HG03520 (cell line): Measurements from ENCODE around the gene STN1.
A peak's percentile ranks its signal among the peaks of the same experiment; 100 is the strongest.

ENCODE experiments used
- ATAC-seq: cut with Tn5 transposase; IDR thresholded peaks from one replicate; pipeline ENCODE4 v1.9.1; 2021; ENCODE audit warnings: mild to moderate bottlenecking, moderate library complexity; ENCODE audit not compliant: unreplicated experiment

The STN1 gene

DNA sequence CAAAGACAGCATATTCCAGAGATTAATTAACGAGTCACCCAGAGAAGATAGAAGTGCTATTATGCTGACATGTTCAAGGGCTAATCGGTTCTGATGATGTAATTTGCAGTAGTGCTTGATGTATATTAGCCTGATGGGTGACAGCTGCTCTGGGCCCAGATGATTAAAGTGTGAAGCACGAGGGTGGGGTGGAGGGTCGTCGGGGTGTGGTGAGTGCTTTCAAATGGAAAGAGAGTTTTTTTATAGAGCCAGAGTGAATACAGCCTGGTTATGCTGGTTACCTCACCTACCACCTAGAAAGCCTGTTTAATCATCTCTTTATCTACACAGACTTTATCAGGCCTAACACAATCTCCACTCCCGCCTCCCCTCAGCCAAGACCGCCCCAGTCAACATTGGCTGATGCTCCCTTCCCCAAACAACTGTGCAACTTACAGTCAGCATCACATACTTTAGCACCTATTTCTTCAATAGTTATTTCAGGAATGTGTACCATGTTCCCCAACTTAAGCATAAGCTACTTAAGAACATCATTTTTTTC, 11.5 kb upstream of the STN1 start:
- ATAC-seq = no peak

GRCh38 chr10:103928784-103929183, 10.8 kb upstream of the STN1 start:
- ATAC-seq = no peak

- ATAC-seq = no peak
Observed at GRCh38 chr10:103926722-103927319, 8.8 kb upstream of the STN1 start.

DNA sequence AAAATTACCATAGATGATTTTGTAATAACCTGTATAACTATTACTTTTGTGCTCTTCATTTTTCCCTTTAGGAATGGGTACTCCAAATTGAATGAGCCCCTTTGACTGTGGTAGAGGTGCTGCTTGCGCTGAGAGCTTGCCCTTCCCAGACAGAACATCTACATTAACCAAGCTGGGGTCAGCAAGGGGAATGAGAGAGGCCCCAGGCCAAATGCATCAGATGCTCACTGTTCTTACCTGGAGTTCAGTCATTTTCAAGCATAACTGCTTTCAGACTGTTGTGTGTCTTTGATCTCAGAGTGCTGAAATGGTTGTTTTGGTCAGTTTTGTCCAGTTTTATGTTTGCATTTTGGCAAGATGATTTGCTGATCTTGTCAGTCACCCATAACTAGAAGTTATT, 7.6 kb upstream of the STN1 start:
- no peak for ATAC-seq

- no peak for ATAC-seq
Observed at GRCh38 chr10:103923502-103923901, 5.5 kb upstream of the STN1 start.

DNA sequence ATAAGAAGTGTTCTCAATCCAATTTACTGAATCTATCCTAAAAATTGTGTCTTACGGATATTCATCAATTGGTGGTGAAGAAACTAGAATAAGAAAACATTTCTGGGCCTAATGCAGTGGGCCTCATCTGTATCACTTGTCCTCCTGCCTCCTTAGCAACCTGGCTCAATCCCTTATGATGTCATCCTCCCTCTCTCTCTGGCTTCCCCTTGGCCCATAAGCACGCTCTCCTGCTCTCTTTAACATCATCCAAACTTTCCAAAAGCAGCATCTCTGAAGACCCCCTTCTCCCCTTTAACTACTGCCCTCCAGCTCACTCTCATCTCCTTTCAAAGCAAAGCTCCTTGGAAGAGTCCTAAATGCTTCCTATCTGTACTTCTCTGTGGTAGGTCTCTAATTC, 4.7 kb upstream of the STN1 start:
- no peak for ATAC-seq

- no peak for ATAC-seq
Observed at GRCh38 chr10:103921750-103922195, 3.8 kb upstream of the STN1 start.

- ATAC-seq = no peak
Observed at GRCh38 chr10:103921248-103921647, 3.3 kb upstream of the STN1 start.

DNA sequence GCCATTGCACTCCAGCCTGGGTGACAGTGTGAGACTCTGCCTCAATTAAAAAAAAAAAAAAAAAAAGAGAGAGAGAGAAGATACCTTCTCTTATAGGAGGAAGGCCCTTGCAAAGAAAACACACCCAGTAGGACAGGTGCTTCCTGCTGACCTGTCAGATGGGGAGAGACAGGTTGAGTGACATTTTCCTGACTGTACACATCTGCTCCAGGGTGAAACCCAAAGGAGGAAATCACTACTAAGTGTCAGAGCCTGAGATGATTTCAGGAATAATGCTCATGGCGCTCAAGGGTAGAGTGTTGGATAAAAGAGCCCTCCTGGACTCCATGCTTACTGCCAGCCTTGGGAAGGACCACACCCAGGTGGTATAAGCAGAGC, 1.7 kb upstream of the STN1 start:
- no peak for ATAC-seq

DNA sequence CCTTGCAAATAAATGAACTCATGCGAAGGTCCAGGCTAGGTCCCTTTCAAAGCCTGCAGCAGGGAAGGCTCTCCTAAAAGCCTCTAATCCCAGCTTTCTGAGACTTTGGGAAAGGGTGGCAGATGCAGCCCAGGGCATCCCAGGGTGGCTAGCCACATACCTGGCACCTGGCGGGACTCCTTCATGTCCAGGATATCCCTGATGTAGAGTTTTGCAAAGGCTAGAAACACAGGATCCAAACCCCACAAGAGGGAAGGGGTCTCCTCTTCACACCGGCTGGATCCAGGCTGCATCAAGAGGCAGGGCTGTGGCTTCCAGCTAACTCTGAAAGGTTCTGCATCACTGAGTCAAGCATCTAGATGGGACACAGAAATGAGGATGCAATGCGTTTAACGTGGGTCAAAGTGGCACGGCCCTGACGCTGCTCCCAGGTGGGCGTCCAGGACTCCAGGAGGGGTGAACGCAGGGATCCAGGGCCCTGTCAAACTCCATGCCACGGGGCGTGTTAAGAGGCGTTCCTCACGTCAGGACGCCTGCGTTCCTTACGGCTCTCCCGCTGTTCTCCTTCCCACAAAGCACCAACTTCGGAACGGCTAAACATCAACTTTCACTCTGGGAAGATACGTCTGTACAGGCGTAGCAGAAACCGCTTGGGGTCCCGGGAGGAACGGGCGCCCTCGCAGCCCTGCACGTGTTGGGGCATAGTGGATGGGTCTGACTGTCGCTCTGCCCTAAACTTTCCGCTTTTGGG, 507 bp downstream of the STN1 start:
- peak; percentile 7 for ATAC-seq

DNA sequence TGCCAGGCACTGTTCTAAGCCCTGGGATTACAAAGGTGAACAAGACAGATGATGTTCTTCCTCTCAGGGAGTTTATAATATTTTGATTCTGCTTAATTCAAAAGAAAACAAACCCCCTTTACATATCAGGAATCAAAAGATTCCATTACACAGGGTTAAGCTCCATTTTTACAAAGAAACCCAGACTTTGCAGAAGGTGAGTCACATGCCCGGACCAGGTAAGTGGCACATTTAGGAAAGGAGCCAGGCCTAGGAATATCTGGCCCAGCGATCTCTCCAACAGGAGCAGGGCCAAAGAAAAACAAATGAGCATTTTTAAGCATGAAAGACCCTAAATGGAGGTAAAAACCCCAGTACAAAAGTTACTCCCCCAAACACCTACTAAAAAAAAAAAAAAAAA, 1.1 kb downstream of the STN1 start:
- ATAC-seq = no peak

GRCh38 chr10:103916254-103916653, 1.7 kb downstream of the STN1 start:
- ATAC-seq = no peak

DNA sequence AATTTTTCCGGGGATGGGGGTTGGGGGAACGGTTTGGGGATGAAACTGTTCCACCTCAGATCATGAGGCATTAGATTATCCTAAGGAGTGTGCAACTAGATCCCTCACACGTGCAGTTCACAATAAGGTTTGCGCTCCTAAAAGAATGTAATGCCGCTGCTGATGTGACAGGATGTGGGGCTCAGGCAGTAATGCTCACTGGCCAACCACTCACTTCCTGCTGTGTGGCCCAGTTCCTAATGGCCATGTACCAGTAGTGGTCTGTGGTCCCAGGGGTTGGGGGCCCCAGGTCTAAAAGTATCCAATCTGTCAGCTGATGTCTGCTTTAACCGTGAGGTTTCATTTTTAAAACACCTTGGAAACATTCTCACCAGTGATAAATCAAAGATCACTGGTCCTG, 2.2 kb downstream of the STN1 start:
- ATAC-seq = no peak

DNA sequence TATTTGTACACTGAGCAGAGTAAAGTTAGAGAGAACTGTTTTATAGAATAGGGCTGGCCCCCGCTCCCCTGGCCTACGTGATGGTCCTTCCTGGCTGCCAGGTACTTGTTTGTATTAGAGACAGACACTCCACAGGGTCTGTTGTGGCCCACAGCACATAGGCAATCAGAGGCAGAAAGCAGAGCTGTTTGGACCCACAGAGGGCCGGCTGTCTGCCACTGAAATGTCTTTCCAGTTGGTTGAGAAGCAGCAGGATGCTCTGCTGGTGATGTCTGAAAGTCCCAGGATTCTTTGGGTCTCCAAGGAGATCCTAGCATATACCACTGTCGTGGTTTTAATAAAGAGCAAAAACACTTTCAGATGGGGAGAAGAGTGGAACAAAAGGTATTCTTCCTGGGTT, 5.2 kb downstream of the STN1 start:
- ATAC-seq = no peak

DNA sequence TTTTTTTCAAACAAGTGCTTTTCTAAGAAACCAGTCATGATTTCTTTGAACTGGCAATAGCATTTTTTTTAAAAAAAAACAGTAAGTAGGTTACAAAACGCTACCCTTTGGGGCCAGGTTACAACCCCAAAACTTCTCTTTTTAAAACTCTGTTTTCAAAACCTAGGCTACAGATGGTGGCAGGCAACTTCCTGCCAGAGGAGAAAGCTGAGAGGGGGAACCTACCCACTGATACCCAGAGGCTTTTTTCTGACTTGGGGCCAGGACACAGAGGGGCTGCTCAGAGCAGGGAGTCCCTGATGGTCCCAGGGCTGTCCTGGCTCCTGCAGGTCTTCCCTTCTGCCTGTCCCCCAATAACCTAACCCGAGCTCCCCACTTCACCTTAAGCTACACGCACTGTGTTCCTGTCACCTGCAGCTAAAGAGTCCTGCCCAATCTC, 6.9 kb downstream of the STN1 start:
- no peak for ATAC-seq

GRCh38 chr10:103910442-103911012, 7.5 kb downstream of the STN1 start:
- ATAC-seq = no peak

DNA sequence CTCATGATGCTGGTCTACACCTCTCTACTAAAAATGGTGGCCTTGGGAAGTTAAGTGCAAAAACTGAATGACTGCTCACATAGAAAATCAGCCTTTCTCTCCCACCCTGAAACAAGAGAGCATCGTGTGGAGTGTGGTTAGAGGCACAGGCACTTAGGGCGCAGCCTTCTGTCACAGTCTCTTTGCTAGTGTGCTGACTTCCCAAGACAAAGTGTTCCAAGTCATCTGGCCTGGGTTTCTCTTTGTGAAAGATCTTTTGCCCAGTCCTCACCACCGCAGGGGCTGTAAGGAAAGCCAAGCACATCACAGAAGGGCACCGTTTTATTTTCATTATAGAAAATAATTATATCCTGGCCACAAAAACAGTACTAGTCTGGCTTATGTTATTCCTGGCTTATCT, 12.5 kb downstream of the STN1 start:
- ATAC-seq = no peak

GRCh38 chr10:103901299-103901698, 16.7 kb downstream of the STN1 start:
- ATAC-seq = no peak

- no peak for ATAC-seq
Observed at GRCh38 chr10:103899312-103899711, 18.7 kb downstream of the STN1 start.

GRCh38 chr10:103897241-103897774, 20.7 kb downstream of the STN1 start:
- ATAC-seq = no peak

GRCh38 chr10:103896225-103896624, 21.8 kb downstream of the STN1 start:
- ATAC-seq = no peak
